Liver (tissue), 9 donors: ENCODE measurements around the gene PITPNC1. TPM values are rescaled to one million over a fixed set of nuclear protein-coding genes. Genes with fewer than 3 reads are reported as not detected.

Experiments
- DNase-seq: peaks from one replicate; pipeline ENCODE4 v3.0.0-alpha.2; 2017; ENCODE audit warnings: low spot score
- H3K27ac ChIP-seq, 2 donors: one replicate each; pipeline ENCODE4 v1.7.0; 2013; ENCODE audit warnings: inconsistent platforms in 2 of 2, low read length in 2 of 2, control low read depth in 1 of 2, low read depth in 1 of 2, mild to moderate bottlenecking in 1 of 2
- H3K27me3 ChIP-seq, 4 donors: one replicate each; pipeline versions ENCODE4 v1.6.1 to v1.7.0; 2013; ENCODE audit warnings: low read length in 3 of 4, inconsistent platforms in 1 of 4, mild to moderate bottlenecking in 1 of 4, moderate library complexity in 1 of 4; ENCODE audit not compliant: control insufficient read depth in 4 of 4, insufficient read depth in 4 of 4
- H3K36me3 ChIP-seq, 4 donors: one replicate each; pipeline versions ENCODE4 v1.6.1 to v1.7.0; 2013; ENCODE audit warnings: low read length in 3 of 4, mild to moderate bottlenecking in 3 of 4, low read depth in 1 of 4, moderate library complexity in 1 of 4; ENCODE audit not compliant: control insufficient read depth in 4 of 4, insufficient read depth in 3 of 4
- H3K4me1 ChIP-seq, 4 donors: one replicate each; pipeline versions ENCODE4 v1.6.1 to v1.7.0; 2013; ENCODE audit warnings: low read length in 3 of 4, mild to moderate bottlenecking in 3 of 4, moderate library complexity in 1 of 4; ENCODE audit not compliant: control insufficient read depth in 4 of 4, insufficient read depth in 4 of 4
- H3K4me3 ChIP-seq, 3 donors: one replicate each; pipeline versions ENCODE4 v1.6.1 to v1.7.0; 2013; ENCODE audit warnings: low read length in 3 of 3, control low read depth in 1 of 3, low read depth in 1 of 3, mild to moderate bottlenecking in 1 of 3
- H3K9ac ChIP-seq, 2 donors: one replicate each; pipeline ENCODE4 v1.7.0; 2013; ENCODE audit warnings: low read length in 2 of 2, mild to moderate bottlenecking in 2 of 2, moderate library complexity in 2 of 2, control low read depth in 1 of 2, low read depth in 1 of 2
- H3K9me3 ChIP-seq, 4 donors: one replicate each; pipeline versions ENCODE4 v1.6.1 to v1.7.0; 2013; ENCODE audit warnings: low read length in 3 of 4; ENCODE audit not compliant: control insufficient read depth in 4 of 4
- EGR1 ChIP-seq, 2 donors: IDR thresholded peaks; 2 replicates each; pipeline ENCODE4 v1.6.1; 2016 to 2018; ENCODE audit warnings: antibody characterized with exemption in 2 of 2, low read depth in 2 of 2
- FOXA1 ChIP-seq: IDR thresholded peaks from 2 replicates; pipeline ENCODE4 v1.6.1; 2016; ENCODE audit warnings: antibody characterized with exemption
- FOXA2 ChIP-seq: IDR thresholded peaks from 2 replicates; pipeline ENCODE4 v1.6.1; 2016; ENCODE audit warnings: antibody characterized with exemption
- GABPA ChIP-seq, 2 donors: IDR thresholded peaks in 1 of 2; conservative IDR thresholded peaks in 1 of 2; 2 replicates each; pipeline ENCODE4 v1.6.1; 2016; ENCODE audit warnings: antibody characterized with exemption in 2 of 2, mild to moderate bottlenecking in 1 of 2, moderate library complexity in 1 of 2
- HNF4A ChIP-seq, 2 donors: conservative IDR thresholded peaks; 2 replicates each; pipeline ENCODE4 v1.6.1; 2016; ENCODE audit warnings: antibody characterized with exemption in 2 of 2, mild to moderate bottlenecking in 2 of 2
- HNF4G ChIP-seq: IDR thresholded peaks from 2 replicates; pipeline ENCODE4 v1.6.1; 2016; ENCODE audit warnings: antibody characterized with exemption
- JUND ChIP-seq, 2 donors: IDR thresholded peaks; 2 replicates each; pipeline ENCODE4 v1.6.1; 2016; ENCODE audit warnings: antibody characterized with exemption in 2 of 2
- NR2F2 ChIP-seq: IDR thresholded peaks from 2 replicates; pipeline ENCODE4 v1.6.1; 2016; ENCODE audit warnings: antibody characterized with exemption
- RAD21 ChIP-seq, 2 donors: IDR thresholded peaks; 2 replicates each; pipeline ENCODE4 v1.6.1; 2016; ENCODE audit warnings: antibody characterized with exemption in 2 of 2, mild to moderate bottlenecking in 2 of 2
- RXRA ChIP-seq, 2 donors: IDR thresholded peaks; 2 replicates each; pipeline ENCODE4 v1.6.1; 2017 to 2018; ENCODE audit warnings: antibody characterized with exemption in 2 of 2, mild to moderate bottlenecking in 1 of 2
- SP1 ChIP-seq: IDR thresholded peaks from 2 replicates; pipeline ENCODE4 v1.6.1; 2018; ENCODE audit warnings: antibody characterized with exemption, mild to moderate bottlenecking
- TAF1 ChIP-seq: conservative IDR thresholded peaks from 2 replicates; pipeline ENCODE4 v1.6.1; 2016; ENCODE audit warnings: antibody characterized with exemption, mild to moderate bottlenecking
- YY1 ChIP-seq: IDR thresholded peaks from 2 replicates; pipeline ENCODE4 v1.6.1; 2016; ENCODE audit warnings: antibody characterized with exemption, mild to moderate bottlenecking
- WGBS: extraction: QIAGEN DNeasy Blood & Tissue Kit; methylation state at CpG from one replicate; pipeline ENCODE4 v1.1.7; 2013; 5-methylcytosine and 5-hydroxymethylcytosine counted together
- polyA plus RNA-seq, 2 donors: library from polyadenylated mRNA; stranded (reverse) in 1 of 2; unstranded in 1 of 2; fragments of 200-250 nt in 1 of 2; fragments of >200 nt in 1 of 2; fragmentation: Nextera tagmentation in 1 of 2; extraction: Ambion mirVana in 1 of 2; gene quantifications; one replicate each; pipeline versions ENCODE4 v1.2.1 to v1.2.3, GENCODE V29; 2013 to 2015
- total RNA-seq, 2 donors: library from RNA; depleted of rRNA; stranded (reverse); fragments of >200 nt; gene quantifications; one replicate each; pipeline ENCODE4 v1.2.3, GENCODE V29; 2014
- TF ChIP-seq, protein P1 (sequence below): IDR thresholded peaks from 2 replicates; pipeline ENCODE4 v1.6.1; 2016; ENCODE audit warnings: antibody characterized with exemption, mild to moderate bottlenecking
- TF ChIP-seq, protein P2 (sequence below): IDR thresholded peaks from 2 replicates; pipeline ENCODE4 v1.6.1; 2016; ENCODE audit warnings: antibody characterized with exemption
- TF ChIP-seq, protein P3 (sequence below): IDR thresholded peaks from 2 replicates; pipeline ENCODE4 v1.6.1; 2016; ENCODE audit warnings: antibody characterized with exemption
- TF ChIP-seq, protein P4 (sequence below): fragments of 150-350 bp; IDR thresholded peaks from 2 replicates; pipeline ENCODE4 v1.5.1; 2017; ENCODE audit warnings: improper control_type of control experiment, low read depth, low read length; ENCODE audit not compliant: missing input control
- TF ChIP-seq, protein P5 (sequence below): IDR thresholded peaks from 2 replicates; pipeline ENCODE4 v1.6.1; 2016; ENCODE audit warnings: antibody characterized with exemption
- donor health status: healthy.
- donor health status: healthy.
- donor health status: healthy.
- donor health status: healthy.
- donor health status: healthy.

The PITPNC1 gene
- total and polyA plus RNA-seq, 4 donors, result 2.3 to 10.2 (median 5.7) TPM

DNA sequence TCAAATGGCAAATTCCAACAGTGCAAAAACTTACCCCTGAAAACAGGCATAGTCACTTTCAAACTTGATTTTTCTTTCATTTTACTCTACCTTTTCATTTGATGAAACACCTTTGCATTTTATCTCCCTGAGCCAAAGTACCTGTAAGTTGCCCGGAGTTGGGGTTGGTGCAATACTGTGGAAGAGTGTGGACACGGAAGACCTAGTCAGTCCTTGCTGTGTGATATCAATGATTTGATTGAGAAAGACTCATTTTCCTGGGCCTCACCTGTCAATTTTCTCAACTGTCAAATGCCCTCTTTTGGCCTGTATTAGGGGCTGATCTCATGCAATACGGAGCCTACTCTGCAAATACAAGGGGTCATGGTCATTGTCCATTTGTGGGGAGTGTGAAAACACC lies 22.6 kb downstream of the PITPNC1 start:
- Histone ChIP-seq H3K27me3 (no peaks in the 10 kb centered on the region), H3K4me3 (no peak overlapping the region), H3K4me1 (peaks cover 14 to 27% (median 16%) of the 10 kb centered on the region in 4 donors), H3K9me3 (no peaks in the 10 kb centered on the region), H3K27ac (peak overlapping the region in 1 of 2 donors; percentile 30), H3K36me3 (no peaks in the 10 kb centered on the region), H3K9ac (no peak overlapping the region)
- TF ChIP-seq RAD21 (IDR thresholded peaks at IDR 0.05), result no peak
- peak; percentile 23 for TF ChIP-seq SP1
- peak; percentile 46 to 56 for TF ChIP-seq RXRA (IDR thresholded peaks at IDR 0.05)
- peak in 1 of 2 donors; percentile 44 for TF ChIP-seq JUND (IDR thresholded peaks at IDR 0.05)
- TF ChIP-seq, protein P1, sequence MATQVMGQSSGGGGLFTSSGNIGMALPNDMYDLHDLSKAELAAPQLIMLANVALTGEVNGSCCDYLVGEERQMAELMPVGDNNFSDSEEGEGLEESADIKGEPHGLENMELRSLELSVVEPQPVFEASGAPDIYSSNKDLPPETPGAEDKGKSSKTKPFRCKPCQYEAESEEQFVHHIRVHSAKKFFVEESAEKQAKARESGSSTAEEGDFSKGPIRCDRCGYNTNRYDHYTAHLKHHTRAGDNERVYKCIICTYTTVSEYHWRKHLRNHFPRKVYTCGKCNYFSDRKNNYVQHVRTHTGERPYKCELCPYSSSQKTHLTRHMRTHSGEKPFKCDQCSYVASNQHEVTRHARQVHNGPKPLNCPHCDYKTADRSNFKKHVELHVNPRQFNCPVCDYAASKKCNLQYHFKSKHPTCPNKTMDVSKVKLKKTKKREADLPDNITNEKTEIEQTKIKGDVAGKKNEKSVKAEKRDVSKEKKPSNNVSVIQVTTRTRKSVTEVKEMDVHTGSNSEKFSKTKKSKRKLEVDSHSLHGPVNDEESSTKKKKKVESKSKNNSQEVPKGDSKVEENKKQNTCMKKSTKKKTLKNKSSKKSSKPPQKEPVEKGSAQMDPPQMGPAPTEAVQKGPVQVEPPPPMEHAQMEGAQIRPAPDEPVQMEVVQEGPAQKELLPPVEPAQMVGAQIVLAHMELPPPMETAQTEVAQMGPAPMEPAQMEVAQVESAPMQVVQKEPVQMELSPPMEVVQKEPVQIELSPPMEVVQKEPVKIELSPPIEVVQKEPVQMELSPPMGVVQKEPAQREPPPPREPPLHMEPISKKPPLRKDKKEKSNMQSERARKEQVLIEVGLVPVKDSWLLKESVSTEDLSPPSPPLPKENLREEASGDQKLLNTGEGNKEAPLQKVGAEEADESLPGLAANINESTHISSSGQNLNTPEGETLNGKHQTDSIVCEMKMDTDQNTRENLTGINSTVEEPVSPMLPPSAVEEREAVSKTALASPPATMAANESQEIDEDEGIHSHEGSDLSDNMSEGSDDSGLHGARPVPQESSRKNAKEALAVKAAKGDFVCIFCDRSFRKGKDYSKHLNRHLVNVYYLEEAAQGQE, result no peak
- peak in 1 of 2 donors; percentile 23 for TF ChIP-seq HNF4A (conservative IDR thresholded peaks at IDR 0.05)
- TF ChIP-seq, protein P2, sequence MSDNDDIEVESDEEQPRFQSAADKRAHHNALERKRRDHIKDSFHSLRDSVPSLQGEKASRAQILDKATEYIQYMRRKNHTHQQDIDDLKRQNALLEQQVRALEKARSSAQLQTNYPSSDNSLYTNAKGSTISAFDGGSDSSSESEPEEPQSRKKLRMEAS, result peak; percentile 14
- no peak for DNase-seq
- 39% methylated on average over 3 of the region's 3 CpGs for WGBS

DNA sequence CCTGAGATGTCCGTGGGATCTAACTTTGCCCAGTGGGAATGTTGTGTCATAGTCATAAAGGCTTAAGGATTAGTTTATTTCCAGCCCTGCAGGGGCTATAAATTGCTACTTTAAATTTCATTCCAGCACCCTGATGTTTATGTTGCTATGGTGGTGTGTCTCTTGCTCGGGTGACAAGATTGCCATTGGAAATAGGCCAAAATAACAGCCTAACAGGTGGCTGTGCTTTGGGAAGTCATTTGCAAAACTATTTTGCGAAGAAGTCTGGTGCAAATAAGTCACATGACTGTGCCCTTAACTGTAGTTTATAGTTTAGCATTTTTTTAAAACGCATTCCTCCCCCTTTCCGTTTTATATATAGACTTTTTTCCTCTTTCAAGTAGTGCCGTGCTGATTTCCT lies 23.1 kb downstream of the PITPNC1 start:
- no peak for DNase-seq
- TF ChIP-seq NR2F2 (no peak), SP1 (no peak), RXRA (IDR thresholded peaks at IDR 0.05) (no peak), FOXA1 (no peak), GABPA (IDR thresholded peaks at IDR 0.05 in 1 of 2, conservative IDR thresholded peaks at IDR 0.05 in 1 of 2) (no peak), HNF4G (no peak), FOXA2 (no peak), EGR1 (IDR thresholded peaks at IDR 0.05; ENCODE audit: low read depth in 2 of 2) (no peak), JUND (IDR thresholded peaks at IDR 0.05) (no peak), TAF1 (no peak), YY1 (no peak), HNF4A (conservative IDR thresholded peaks at IDR 0.05) (no peak), RAD21 (IDR thresholded peaks at IDR 0.05) (no peak)
- TF ChIP-seq, protein P1, result no peak
- TF ChIP-seq, protein P3, sequence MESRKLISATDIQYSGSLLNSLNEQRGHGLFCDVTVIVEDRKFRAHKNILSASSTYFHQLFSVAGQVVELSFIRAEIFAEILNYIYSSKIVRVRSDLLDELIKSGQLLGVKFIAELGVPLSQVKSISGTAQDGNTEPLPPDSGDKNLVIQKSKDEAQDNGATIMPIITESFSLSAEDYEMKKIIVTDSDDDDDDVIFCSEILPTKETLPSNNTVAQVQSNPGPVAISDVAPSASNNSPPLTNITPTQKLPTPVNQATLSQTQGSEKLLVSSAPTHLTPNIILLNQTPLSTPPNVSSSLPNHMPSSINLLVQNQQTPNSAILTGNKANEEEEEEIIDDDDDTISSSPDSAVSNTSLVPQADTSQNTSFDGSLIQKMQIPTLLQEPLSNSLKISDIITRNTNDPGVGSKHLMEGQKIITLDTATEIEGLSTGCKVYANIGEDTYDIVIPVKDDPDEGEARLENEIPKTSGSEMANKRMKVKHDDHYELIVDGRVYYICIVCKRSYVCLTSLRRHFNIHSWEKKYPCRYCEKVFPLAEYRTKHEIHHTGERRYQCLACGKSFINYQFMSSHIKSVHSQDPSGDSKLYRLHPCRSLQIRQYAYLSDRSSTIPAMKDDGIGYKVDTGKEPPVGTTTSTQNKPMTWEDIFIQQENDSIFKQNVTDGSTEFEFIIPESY, result no peak
- TF ChIP-seq, protein P2, result no peak
- TF ChIP-seq, protein P4, sequence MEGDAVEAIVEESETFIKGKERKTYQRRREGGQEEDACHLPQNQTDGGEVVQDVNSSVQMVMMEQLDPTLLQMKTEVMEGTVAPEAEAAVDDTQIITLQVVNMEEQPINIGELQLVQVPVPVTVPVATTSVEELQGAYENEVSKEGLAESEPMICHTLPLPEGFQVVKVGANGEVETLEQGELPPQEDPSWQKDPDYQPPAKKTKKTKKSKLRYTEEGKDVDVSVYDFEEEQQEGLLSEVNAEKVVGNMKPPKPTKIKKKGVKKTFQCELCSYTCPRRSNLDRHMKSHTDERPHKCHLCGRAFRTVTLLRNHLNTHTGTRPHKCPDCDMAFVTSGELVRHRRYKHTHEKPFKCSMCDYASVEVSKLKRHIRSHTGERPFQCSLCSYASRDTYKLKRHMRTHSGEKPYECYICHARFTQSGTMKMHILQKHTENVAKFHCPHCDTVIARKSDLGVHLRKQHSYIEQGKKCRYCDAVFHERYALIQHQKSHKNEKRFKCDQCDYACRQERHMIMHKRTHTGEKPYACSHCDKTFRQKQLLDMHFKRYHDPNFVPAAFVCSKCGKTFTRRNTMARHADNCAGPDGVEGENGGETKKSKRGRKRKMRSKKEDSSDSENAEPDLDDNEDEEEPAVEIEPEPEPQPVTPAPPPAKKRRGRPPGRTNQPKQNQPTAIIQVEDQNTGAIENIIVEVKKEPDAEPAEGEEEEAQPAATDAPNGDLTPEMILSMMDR, result no peak
- TF ChIP-seq, protein P5, sequence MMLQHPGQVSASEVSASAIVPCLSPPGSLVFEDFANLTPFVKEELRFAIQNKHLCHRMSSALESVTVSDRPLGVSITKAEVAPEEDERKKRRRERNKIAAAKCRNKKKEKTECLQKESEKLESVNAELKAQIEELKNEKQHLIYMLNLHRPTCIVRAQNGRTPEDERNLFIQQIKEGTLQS, result no peak
- Histone ChIP-seq H3K27ac (peak overlapping the region in 1 of 2 donors; percentile 30), H3K4me1 (peaks cover 14 to 27% (median 16%) of the 10 kb centered on the region in 4 donors), H3K9me3 (no peaks in the 10 kb centered on the region), H3K36me3 (no peaks in the 10 kb centered on the region), H3K27me3 (no peaks in the 10 kb centered on the region), H3K4me3 (no peak overlapping the region), H3K9ac (no peak overlapping the region)
- WGBS, result 54% methylated on average over 6 of the region's 6 CpGs
